Measurements from ENCODE around the gene LPCAT2. TPM values are rescaled to one million over a fixed set of nuclear protein-coding genes. Genes with fewer than 3 reads are reported as not detected.

LPCAT2 gene
- total RNA-seq, 2 donors from 2014 or later = 0.37 to 1.2 TPM

GRCh38 chr16:55561319-55561848 lies 52.5 kb downstream of the LPCAT2 start:
- Mint-ChIP-seq H3K36me3 (ENCODE audit: low read depth) (no peaks in the 10 kb centered on the region), H3K4me1 (no peaks in the 10 kb centered on the region), H3K4me3 (no peak overlapping the region), H3K27ac (no peak overlapping the region), H3K27me3 (peaks cover 28% of the 10 kb centered on the region)
- ATAC-seq (no peak), DNase-seq (no peak)
- H3K9me3 ChIP-seq (ENCODE audit: control insufficient read depth, low read length, poor library complexity, severe bottlenecking) = no peaks in the 10 kb centered on the region

GRCh38 chr16:55562936-55563335 lies 54.1 kb downstream of the LPCAT2 start:
- Mint-ChIP-seq H3K27ac (no peak overlapping the region), H3K27me3 (peaks cover 22% of the 10 kb centered on the region), H3K36me3 (ENCODE audit: low read depth) (no peaks in the 10 kb centered on the region), H3K4me3 (no peak overlapping the region), H3K4me1 (no peaks in the 10 kb centered on the region)
- no peaks in the 10 kb centered on the region for H3K9me3 ChIP-seq (ENCODE audit: control insufficient read depth, low read length, poor library complexity, severe bottlenecking)
- DNase-seq (no peak), ATAC-seq (no peak)

- ATAC-seq (no peak), DNase-seq (no peak)
- H3K36me3 Mint-ChIP-seq (ENCODE audit: low read depth) = no peaks in the 10 kb centered on the region
- peaks cover 23% of the 10 kb centered on the region for H3K27me3 Mint-ChIP-seq
- no peaks in the 10 kb centered on the region for H3K4me1 Mint-ChIP-seq
- H3K9me3 ChIP-seq (ENCODE audit: control insufficient read depth, low read length, poor library complexity, severe bottlenecking) = no peaks in the 10 kb centered on the region
- no peak overlapping the region for H3K4me3 Mint-ChIP-seq
- H3K27ac Mint-ChIP-seq = no peak overlapping the region
Measured at GRCh38 chr16:55563797-55564196, 54.9 kb downstream of the LPCAT2 start.

- no peaks in the 10 kb centered on the region for H3K9me3 ChIP-seq (ENCODE audit: control insufficient read depth, low read length, poor library complexity, severe bottlenecking)
- ATAC-seq = no peak
- peaks cover 29% of the 10 kb centered on the region for H3K27me3 Mint-ChIP-seq
- H3K36me3 Mint-ChIP-seq (ENCODE audit: low read depth) = no peaks in the 10 kb centered on the region
- H3K4me3 Mint-ChIP-seq = no peak overlapping the region
- H3K4me1 Mint-ChIP-seq = no peaks in the 10 kb centered on the region
- H3K27ac Mint-ChIP-seq = no peak overlapping the region
- DNase-seq = no peak
Measured at GRCh38 chr16:55565086-55565485, 56.2 kb downstream of the LPCAT2 start.

- Mint-ChIP-seq H3K4me1 (no peaks in the 10 kb centered on the region), H3K27ac (no peak within 1 kb of the TSS), H3K27me3 (peaks cover 27% of the 10 kb centered on the region), H3K4me3 (no peak within 1 kb of the TSS), H3K36me3 (ENCODE audit: low read depth) (no peaks in the 10 kb centered on the region)
- no peak for DNase-seq
- no peaks in the 10 kb centered on the region for H3K9me3 ChIP-seq (ENCODE audit: control insufficient read depth, low read length, poor library complexity, severe bottlenecking)
- ATAC-seq = no peak
Measured at GRCh38 chr16:55566432-55567175, 57.7 kb downstream of the LPCAT2 start, which contains the start of gene CAPNS2. Gene CAPNS2 (plus strand): TSS chr16:55566684. CDS start chr16:55566757, 73 bp downstream.

GRCh38 chr16:55567382-55567781 lies 58.5 kb downstream of the LPCAT2 start:
- H3K27me3 Mint-ChIP-seq = peaks cover 29% of the 10 kb centered on the region
- no peak overlapping the region for H3K27ac Mint-ChIP-seq
- DNase-seq (no peak), ATAC-seq (no peak)
- no peaks in the 10 kb centered on the region for H3K9me3 ChIP-seq (ENCODE audit: control insufficient read depth, low read length, poor library complexity, severe bottlenecking)
- no peak overlapping the region for H3K4me3 Mint-ChIP-seq
- H3K4me1 Mint-ChIP-seq = no peaks in the 10 kb centered on the region
- no peaks in the 10 kb centered on the region for H3K36me3 Mint-ChIP-seq (ENCODE audit: low read depth)

- Mint-ChIP-seq H3K27me3 (peaks cover 35% of the 10 kb centered on the region), H3K4me3 (no peak overlapping the region), H3K36me3 (ENCODE audit: low read depth) (no peaks in the 10 kb centered on the region), H3K4me1 (no peaks in the 10 kb centered on the region), H3K27ac (no peak overlapping the region)
- H3K9me3 ChIP-seq (ENCODE audit: control insufficient read depth, low read length, poor library complexity, severe bottlenecking) = no peaks in the 10 kb centered on the region
- no peak for ATAC-seq
- DNase-seq = no peak
Measured at GRCh38 chr16:55568207-55568606, 59.3 kb downstream of the LPCAT2 start.

GRCh38 chr16:55569025-55569424 lies 60.2 kb downstream of the LPCAT2 start:
- Mint-ChIP-seq H3K4me1 (no peaks in the 10 kb centered on the region), H3K4me3 (no peak overlapping the region), H3K36me3 (ENCODE audit: low read depth) (no peaks in the 10 kb centered on the region), H3K27ac (no peak overlapping the region), H3K27me3 (peaks cover 28% of the 10 kb centered on the region)
- ATAC-seq = no peak
- no peak for DNase-seq
- H3K9me3 ChIP-seq (ENCODE audit: control insufficient read depth, low read length, poor library complexity, severe bottlenecking) = no peaks in the 10 kb centered on the region

GRCh38 chr16:55570159-55570558 lies 61.3 kb downstream of the LPCAT2 start:
- Mint-ChIP-seq H3K4me1 (no peaks in the 10 kb centered on the region), H3K36me3 (ENCODE audit: low read depth) (no peaks in the 10 kb centered on the region), H3K4me3 (no peak overlapping the region), H3K27ac (no peak overlapping the region), H3K27me3 (peaks cover 28% of the 10 kb centered on the region)
- DNase-seq = no peak
- H3K9me3 ChIP-seq (ENCODE audit: control insufficient read depth, low read length, poor library complexity, severe bottlenecking) = no peaks in the 10 kb centered on the region
- ATAC-seq = no peak

- Mint-ChIP-seq H3K27ac (no peak overlapping the region), H3K27me3 (peaks cover 35% of the 10 kb centered on the region), H3K4me1 (no peaks in the 10 kb centered on the region), H3K4me3 (no peak overlapping the region), H3K36me3 (ENCODE audit: low read depth) (no peaks in the 10 kb centered on the region)
- H3K9me3 ChIP-seq (ENCODE audit: control insufficient read depth, low read length, poor library complexity, severe bottlenecking) = no peaks in the 10 kb centered on the region
- no peak for DNase-seq
- ATAC-seq = no peak
Measured at GRCh38 chr16:55571191-55571897, 62.5 kb downstream of the LPCAT2 start.

GRCh38 chr16:55572439-55572838 lies 63.6 kb downstream of the LPCAT2 start:
- ATAC-seq (no peak), DNase-seq (no peak)
- Mint-ChIP-seq H3K4me1 (no peaks in the 10 kb centered on the region), H3K4me3 (no peak overlapping the region), H3K27me3 (peaks cover 35% of the 10 kb centered on the region), H3K27ac (no peak overlapping the region), H3K36me3 (ENCODE audit: low read depth) (no peaks in the 10 kb centered on the region)
- H3K9me3 ChIP-seq (ENCODE audit: control insufficient read depth, low read length, poor library complexity, severe bottlenecking) = no peaks in the 10 kb centered on the region

- no peak for DNase-seq
- Mint-ChIP-seq H3K4me3 (no peak overlapping the region), H3K27me3 (peaks cover 18% of the 10 kb centered on the region)
Measured at GRCh38 chr16:55574811-55575210, 65.9 kb downstream of the LPCAT2 start.

GRCh38 chr16:55575496-55575895 lies 66.6 kb downstream of the LPCAT2 start:
- DNase-seq = no peak
- H3K27ac Mint-ChIP-seq = no peak overlapping the region
- peaks cover 18% of the 10 kb centered on the region for H3K27me3 Mint-ChIP-seq
- no peaks in the 10 kb centered on the region for H3K9me3 ChIP-seq (ENCODE audit: control insufficient read depth, low read length, poor library complexity, severe bottlenecking)
- no peaks in the 10 kb centered on the region for H3K4me1 Mint-ChIP-seq
- no peaks in the 10 kb centered on the region for H3K36me3 Mint-ChIP-seq (ENCODE audit: low read depth)
- no peak overlapping the region for H3K4me3 Mint-ChIP-seq
- ATAC-seq = no peak

More at GRCh38 chr16:55574811-55575210, 65.9 kb downstream of the LPCAT2 start:
- H3K27ac Mint-ChIP-seq = no peak overlapping the region
- H3K9me3 ChIP-seq (ENCODE audit: control insufficient read depth, low read length, poor library complexity, severe bottlenecking) = no peaks in the 10 kb centered on the region
- no peaks in the 10 kb centered on the region for H3K36me3 Mint-ChIP-seq (ENCODE audit: low read depth)
- ATAC-seq = no peak
- H3K4me1 Mint-ChIP-seq = no peaks in the 10 kb centered on the region
